HEK293 (cell line): ENCODE data around the gene NDUFS8.

Source experiments
- CTCF ChIA-PET: fragments of 350-600 bp; formaldehyde crosslinking; extraction: SDS; loops from one replicate; lab custom pipeline; 2021; ENCODE audit warnings: antibody characterized with exemption; lab: Yijun Ruan, JAX
- POLR2A ChIA-PET: fragments of 300-600 bp; formaldehyde crosslinking; extraction: SDS; loops from one replicate; lab custom pipeline; 2020; ENCODE audit warnings: antibody characterized with exemption, inconsistent platforms; lab: Yijun Ruan, JAX
- H3K27ac ChIP-seq: fragments of 200-500 bp; sonication (Bioruptor generic); 2 replicates; pipeline ENCODE4 v1.5.1; 2014; ENCODE audit warnings: low read depth, low read length, control low read depth, inconsistent platforms; ENCODE audit errors: extremely low read depth
- H3K36me3 ChIP-seq, 2 experiments: fragments of 200-500 bp in 1 of 2; sonication (Bioruptor generic) in 1 of 2; 1 replicate in 1 of 2; 2 replicates in 1 of 2; pipeline ENCODE4 v1.5.1; 2014 to 2017; ENCODE audit warnings: inconsistent platforms in 2 of 2, low read length in 2 of 2; ENCODE audit not compliant: control insufficient read depth in 2 of 2, insufficient read depth in 1 of 2
- H3K4me1 ChIP-seq: fragments of 200-500 bp; sonication (Bioruptor generic); 2 replicates; pipeline ENCODE4 v1.5.1; 2014; ENCODE audit warnings: mild to moderate bottlenecking, low read length, inconsistent platforms; ENCODE audit not compliant: control insufficient read depth, insufficient read depth
- H3K4me3 ChIP-seq: 2 replicates; pipeline ENCODE4 v1.5.1; 2011; ENCODE audit warnings: low read depth, mild to moderate bottlenecking, control low read depth, low read length, moderate library complexity
- H3K9me3 ChIP-seq: fragments of 200-500 bp; sonication (Bioruptor generic); 2 replicates; pipeline ENCODE4 v1.5.1; 2014; ENCODE audit warnings: low read depth, low read length, inconsistent platforms; ENCODE audit not compliant: control insufficient read depth, insufficient read depth
- BCL6B ChIP-seq: fragments of 450-650 bp; formaldehyde crosslinking; IDR thresholded peaks from 2 replicates; pipeline ENCODE4 v1.5.1; 2017; ENCODE audit warnings: missing biosample characterization, missing genetic modification characterization
- GLIS1 ChIP-seq: fragments of 450-650 bp; formaldehyde crosslinking; IDR thresholded peaks from 2 replicates; pipeline ENCODE4 v1.5.1; 2016; ENCODE audit warnings: missing biosample characterization, missing genetic modification characterization
- GLIS2 ChIP-seq: fragments of 450-650 bp; formaldehyde crosslinking; IDR thresholded peaks from 2 replicates; pipeline ENCODE4 v1.5.1; 2016; ENCODE audit warnings: missing biosample characterization, missing genetic modification characterization
- HOXC10 ChIP-seq: sonication (generic); formaldehyde crosslinking; IDR thresholded peaks from 2 replicates; pipeline ENCODE4 v1.8.1; 2023; ENCODE audit warnings: mild to moderate bottlenecking, missing genetic modification reagents
- KLF10 ChIP-seq: fragments of 450-650 bp; IDR thresholded peaks from 2 replicates; pipeline ENCODE4 v1.5.1; 2018; ENCODE audit warnings: missing biosample characterization, mild to moderate bottlenecking, missing genetic modification characterization
- KLF16 ChIP-seq: fragments of 450-650 bp; formaldehyde crosslinking; IDR thresholded peaks from 2 replicates; pipeline ENCODE4 v1.5.1; 2017; ENCODE audit warnings: missing biosample characterization, missing genetic modification characterization
- MZF1 ChIP-seq: fragments of 450-650 bp; formaldehyde crosslinking; IDR thresholded peaks from 2 replicates; pipeline ENCODE4 v1.5.1; 2017; ENCODE audit warnings: missing biosample characterization, missing genetic modification characterization, borderline replicate concordance
- PRDM6 ChIP-seq: fragments of 450-650 bp; formaldehyde crosslinking; IDR thresholded peaks from 2 replicates; pipeline ENCODE4 v1.5.1; 2017; ENCODE audit warnings: missing biosample characterization, missing genetic modification characterization
- RBAK ChIP-seq: fragments of 450-650 bp; formaldehyde crosslinking; IDR thresholded peaks from 2 replicates; pipeline ENCODE4 v1.5.1; 2016; ENCODE audit warnings: missing biosample characterization, missing genetic modification characterization
- TSHZ1 ChIP-seq: fragments of 450-650 bp; formaldehyde crosslinking; IDR thresholded peaks from 2 replicates; pipeline ENCODE4 v1.5.1; 2016; ENCODE audit warnings: missing biosample characterization, missing genetic modification characterization, borderline replicate concordance
- ZBTB49 ChIP-seq: fragments of 450-650 bp; formaldehyde crosslinking; IDR thresholded peaks from 2 replicates; pipeline ENCODE4 v1.5.1; 2016; ENCODE audit warnings: missing biosample characterization, missing genetic modification characterization, low read depth
- ZFP69B ChIP-seq: fragments of 450-650 bp; formaldehyde crosslinking; IDR thresholded peaks from 2 replicates; pipeline ENCODE4 v1.5.1; 2016; ENCODE audit warnings: missing biosample characterization, missing genetic modification characterization
- ZNF138 ChIP-seq: fragments of 450-650 bp; formaldehyde crosslinking; IDR thresholded peaks from 2 replicates; pipeline ENCODE4 v1.5.1; 2016; ENCODE audit warnings: missing biosample characterization, missing genetic modification characterization, borderline replicate concordance
- ZNF16 ChIP-seq: fragments of 450-650 bp; formaldehyde crosslinking; IDR thresholded peaks from 2 replicates; pipeline ENCODE4 v1.5.1; 2016; ENCODE audit warnings: low read depth, missing biosample characterization, missing genetic modification characterization
- ZNF169 ChIP-seq: fragments of 450-650 bp; formaldehyde crosslinking; IDR thresholded peaks from 2 replicates; pipeline ENCODE4 v1.5.1; 2016; ENCODE audit warnings: missing biosample characterization, missing genetic modification characterization
- ZNF292 ChIP-seq: fragments of 450-650 bp; formaldehyde crosslinking; IDR thresholded peaks from 2 replicates; pipeline ENCODE4 v1.5.1; 2016; ENCODE audit warnings: low read depth, missing biosample characterization, missing genetic modification characterization, borderline replicate concordance
- ZNF354C ChIP-seq: fragments of 450-650 bp; formaldehyde crosslinking; IDR thresholded peaks from 2 replicates; pipeline ENCODE4 v1.5.1; 2016; ENCODE audit warnings: missing biosample characterization, missing genetic modification characterization, low read depth, borderline replicate concordance
- ZNF404 ChIP-seq: fragments of 450-650 bp; formaldehyde crosslinking; IDR thresholded peaks from 2 replicates; pipeline ENCODE4 v1.5.1; 2017; ENCODE audit warnings: missing biosample characterization, missing genetic modification characterization
- ZNF549 ChIP-seq: fragments of 450-650 bp; IDR thresholded peaks from 2 replicates; pipeline ENCODE4 v1.5.1; 2018; ENCODE audit warnings: missing biosample characterization, missing genetic modification characterization, mild to moderate bottlenecking, inconsistent platforms, moderate library complexity
- ZNF555 ChIP-seq: fragments of 450-650 bp; formaldehyde crosslinking; conservative IDR thresholded peaks from 2 replicates; pipeline ENCODE4 v1.5.1; 2017; ENCODE audit warnings: missing biosample characterization, mild to moderate bottlenecking, missing genetic modification characterization, inconsistent platforms
- ZNF707 ChIP-seq: fragments of 450-650 bp; formaldehyde crosslinking; IDR thresholded peaks from 2 replicates; pipeline ENCODE4 v1.5.1; 2016; ENCODE audit warnings: missing biosample characterization, missing genetic modification characterization
- ZXDB ChIP-seq: fragments of 450-650 bp; formaldehyde crosslinking; IDR thresholded peaks from 2 replicates; pipeline ENCODE4 v1.5.1; 2016; ENCODE audit warnings: missing biosample characterization, missing genetic modification characterization

The NDUFS8 gene

GRCh38 chr11:68031144-68031464 lies 623 bp downstream of the NDUFS8 start:
- peak overlapping the region; percentile 95 for H3K4me3 ChIP-seq
- CTCF ChIA-PET, result interaction anchor here (0.6 kb wide), 1 partner anchor 1195 kb away, joined by 3 read pairs; no protein-coding TSS in a partner anchor
- no peaks in the 10 kb centered on the region for H3K9me3 ChIP-seq
- TF ChIP-seq TSHZ1 (tag by site-specific recombination) (no peak), ZNF16 (tag by site-specific recombination) (no peak), KLF10 (tag by site-specific recombination) (no peak), HOXC10 (no peak), RBAK (tag by site-specific recombination) (no peak), GLIS2 (no peak), ZXDB (tag by site-specific recombination) (no peak)
- TF ChIP-seq, all 188 proteins: peak for 0
- peak overlapping the region; percentile 78 for H3K27ac ChIP-seq
- peaks cover 0 to 39% of the 10 kb centered on the region in 2 experiments; a peak in 2 of 3 replicates for H3K36me3 ChIP-seq
- POLR2A ChIA-PET, result no interaction called here
- 0 out of 2 replicates have a peak, but pooled peaks cover 2% of the 10 kb centered on the region for H3K4me1 ChIP-seq

- no peaks in the 10 kb centered on the region for H3K9me3 ChIP-seq
- peaks cover 0 to 42% of the 10 kb centered on the region in 2 experiments; a peak in 2 of 3 replicates for H3K36me3 ChIP-seq
- POLR2A ChIA-PET, result no interaction called here
- CTCF ChIA-PET, result no interaction called here
- H3K4me1 ChIP-seq, result 0 out of 2 replicates have a peak, but pooled peaks cover 2% of the 10 kb centered on the region
- H3K27ac ChIP-seq, result no peak overlapping the region
- no peak overlapping the region for H3K4me3 ChIP-seq
- TF ChIP-seq GLIS1 (tag by site-specific recombination) (peak; percentile 22; the same call in 1 of the 2 replicates), ZNF16 (tag by site-specific recombination) (no peak), KLF10 (tag by site-specific recombination) (no peak), ZNF549 (no peak), ZNF138 (tag by site-specific recombination) (no peak)
- TF ChIP-seq, all 188 proteins: peak for 1
These were observed 1.5 kb downstream of the NDUFS8 start for GRCh38 chr11:68032003-68032402.

GRCh38 chr11:68032997-68033707 lies 2.7 kb downstream of the NDUFS8 start:
- POLR2A ChIA-PET, result no interaction called here
- Histone ChIP-seq H3K27ac (no peak overlapping the region), H3K4me3 (no peak overlapping the region), H3K36me3 (peaks cover 0 to 42% of the 10 kb centered on the region in 2 experiments; a peak in 2 of 3 replicates), H3K9me3 (no peaks in the 10 kb centered on the region), H3K4me1 (0 out of 2 replicates have a peak, but pooled peaks cover 2% of the 10 kb centered on the region)
- CTCF ChIA-PET, result no interaction called here
- TF ChIP-seq ZNF292 (tag by site-specific recombination) (no peak), ZBTB49 (no peak), KLF16 (tag by site-specific recombination) (no peak), BCL6B (tag by site-specific recombination) (no peak), ZNF169 (no peak), ZNF707 (tag by site-specific recombination) (no peak), ZNF555 (tag by site-specific recombination) (no peak), MZF1 (tag by site-specific recombination) (no peak), ZFP69B (no peak), ZNF354C (tag by site-specific recombination) (no peak), ZNF404 (tag by site-specific recombination) (no peak), PRDM6 (no peak)
